Measurements from ENCODE around the gene ACP4. TPM values are rescaled to one million over a fixed set of nuclear protein-coding genes. Genes with fewer than 3 reads are reported as not detected.
A peak's percentile ranks its signal among the peaks of the same experiment; 100 is the strongest.
"Not testable (repeated sequence)": the region's sequence is repeated elsewhere in the genome, so short reads cannot be mapped to it uniquely, and the experiment has no call there.

The ACP4 gene
- total and polyA plus RNA-seq, 5 donors from 2014 or later = not detected

GRCh38 chr19:50753879-50754278 lies 36.3 kb upstream of the ACP4 start:
- no peaks in the 10 kb centered on the region for H3K27me3 ChIP-seq (ENCODE audit: control insufficient read depth, insufficient read depth, low read length)
- H3K4me3 ChIP-seq (ENCODE audit: low read depth, low read length) = no peak overlapping the region
- peaks cover 0 to 2% (median 0%) of the 10 kb centered on the region in 7 donors for H3K9me3 Mint-ChIP-seq
- H3K9me3 ChIP-seq (ENCODE audit: control insufficient read depth in 2 of 2, low read length in 2 of 2) = no peaks in the 10 kb centered on the region
- no peaks in the 10 kb centered on the region for H3K36me3 ChIP-seq (ENCODE audit: control insufficient read depth, insufficient read depth, low read length)
- no peak overlapping the region for H3K27ac ChIP-seq (ENCODE audit: insufficient read depth, low read length, poor library complexity, severe bottlenecking)
- no peaks in the 10 kb centered on the region for H3K36me3 Mint-ChIP-seq
- no peaks in the 10 kb centered on the region for H3K4me1 ChIP-seq (ENCODE audit: control insufficient read depth, insufficient read depth, low read length, poor library complexity, severe bottlenecking)
- no peak overlapping the region for H3K27ac Mint-ChIP-seq
- DNase-seq (no peak), ATAC-seq (ENCODE audit: low read depth in 2 of 2) (no peak)
- H3K4me3 Mint-ChIP-seq = no peak overlapping the region
- no peaks in the 10 kb centered on the region for H3K4me1 Mint-ChIP-seq
- peaks cover 20% of the 10 kb centered on the region for H3K27me3 Mint-ChIP-seq

GRCh38 chr19:50756244-50756643 lies 34.0 kb upstream of the ACP4 start:
- DNase-seq; H3K4me1 ChIP-seq (ENCODE audit: control insufficient read depth, insufficient read depth, low read length, poor library complexity, severe bottlenecking); H3K4me3 Mint-ChIP-seq; H3K27me3 ChIP-seq (ENCODE audit: control insufficient read depth, insufficient read depth, low read length); ATAC-seq (ENCODE audit: low read depth in 2 of 2); H3K4me1 Mint-ChIP-seq; H3K27ac Mint-ChIP-seq; H3K4me3 ChIP-seq (ENCODE audit: low read depth, low read length); H3K9me3 Mint-ChIP-seq; H3K9me3 ChIP-seq (ENCODE audit: control insufficient read depth in 2 of 2, low read length in 2 of 2); H3K36me3 Mint-ChIP-seq; H3K27ac ChIP-seq (ENCODE audit: insufficient read depth, low read length, poor library complexity, severe bottlenecking); H3K36me3 ChIP-seq (ENCODE audit: control insufficient read depth, insufficient read depth, low read length): not testable (repeated sequence)
- H3K27me3 Mint-ChIP-seq = peaks cover 20% of the 10 kb centered on the region

GRCh38 chr19:50757624-50758023 lies 32.6 kb upstream of the ACP4 start:
- peaks cover 20% of the 10 kb centered on the region for H3K27me3 Mint-ChIP-seq
- not testable (repeated sequence) for H3K36me3 Mint-ChIP-seq

GRCh38 chr19:50759076-50759475 lies 31.1 kb upstream of the ACP4 start:
- not testable (repeated sequence) for DNase-seq; H3K4me1 ChIP-seq (ENCODE audit: control insufficient read depth, insufficient read depth, low read length, poor library complexity, severe bottlenecking); H3K4me1 Mint-ChIP-seq; H3K36me3 Mint-ChIP-seq; H3K27ac Mint-ChIP-seq; ATAC-seq (ENCODE audit: low read depth in 2 of 2); H3K4me3 ChIP-seq (ENCODE audit: low read depth, low read length); H3K36me3 ChIP-seq (ENCODE audit: control insufficient read depth, insufficient read depth, low read length); H3K9me3 Mint-ChIP-seq; H3K4me3 Mint-ChIP-seq; H3K9me3 ChIP-seq (ENCODE audit: control insufficient read depth in 2 of 2, low read length in 2 of 2); H3K27me3 ChIP-seq (ENCODE audit: control insufficient read depth, insufficient read depth, low read length); H3K27ac ChIP-seq (ENCODE audit: insufficient read depth, low read length, poor library complexity, severe bottlenecking)
- H3K27me3 Mint-ChIP-seq = peaks cover 15% of the 10 kb centered on the region

More at GRCh38 chr19:50757624-50758023, 32.6 kb upstream of the ACP4 start:
- not testable (repeated sequence) for H3K4me1 ChIP-seq (ENCODE audit: control insufficient read depth, insufficient read depth, low read length, poor library complexity, severe bottlenecking); ATAC-seq (ENCODE audit: low read depth in 2 of 2); H3K9me3 ChIP-seq (ENCODE audit: control insufficient read depth in 2 of 2, low read length in 2 of 2); H3K9me3 Mint-ChIP-seq; H3K4me3 ChIP-seq (ENCODE audit: low read depth, low read length); H3K27ac Mint-ChIP-seq; H3K4me1 Mint-ChIP-seq; H3K27ac ChIP-seq (ENCODE audit: insufficient read depth, low read length, poor library complexity, severe bottlenecking); H3K27me3 ChIP-seq (ENCODE audit: control insufficient read depth, insufficient read depth, low read length); DNase-seq; H3K4me3 Mint-ChIP-seq; H3K36me3 ChIP-seq (ENCODE audit: control insufficient read depth, insufficient read depth, low read length)

- no peak overlapping the region for H3K27ac Mint-ChIP-seq
These were observed 30.3 kb upstream of the ACP4 start for GRCh38 chr19:50759886-50760285.

GRCh38 chr19:50761501-50761900 lies 28.7 kb upstream of the ACP4 start:
- not testable (repeated sequence) for H3K27me3 ChIP-seq (ENCODE audit: control insufficient read depth, insufficient read depth, low read length); H3K9me3 ChIP-seq (ENCODE audit: control insufficient read depth in 2 of 2, low read length in 2 of 2); H3K4me3 ChIP-seq (ENCODE audit: low read depth, low read length); ATAC-seq (ENCODE audit: low read depth in 2 of 2); H3K27me3 Mint-ChIP-seq; H3K4me1 ChIP-seq (ENCODE audit: control insufficient read depth, insufficient read depth, low read length, poor library complexity, severe bottlenecking); H3K4me3 Mint-ChIP-seq; H3K36me3 Mint-ChIP-seq; H3K9me3 Mint-ChIP-seq; H3K27ac Mint-ChIP-seq; H3K27ac ChIP-seq (ENCODE audit: insufficient read depth, low read length, poor library complexity, severe bottlenecking); DNase-seq; H3K36me3 ChIP-seq (ENCODE audit: control insufficient read depth, insufficient read depth, low read length); H3K4me1 Mint-ChIP-seq

More at GRCh38 chr19:50759886-50760285, 30.3 kb upstream of the ACP4 start:
- no peak for ATAC-seq (ENCODE audit: low read depth in 2 of 2)
- Histone ChIP-seq H3K36me3 (ENCODE audit: control insufficient read depth, insufficient read depth, low read length) (no peaks in the 10 kb centered on the region), H3K4me3 (ENCODE audit: low read depth, low read length) (no peak overlapping the region), H3K9me3 (ENCODE audit: control insufficient read depth in 2 of 2, low read length in 2 of 2) (no peaks in the 10 kb centered on the region), H3K27me3 (ENCODE audit: control insufficient read depth, insufficient read depth, low read length) (no peaks in the 10 kb centered on the region), H3K4me1 (ENCODE audit: control insufficient read depth, insufficient read depth, low read length, poor library complexity, severe bottlenecking) (no peaks in the 10 kb centered on the region), H3K27ac (ENCODE audit: insufficient read depth, low read length, poor library complexity, severe bottlenecking) (no peak overlapping the region)
- Mint-ChIP-seq H3K9me3 (peaks cover 0 to 3% (median 0%) of the 10 kb centered on the region in 7 donors), H3K36me3 (no peaks in the 10 kb centered on the region), H3K27me3 (peaks cover 10% of the 10 kb centered on the region), H3K4me1 (no peaks in the 10 kb centered on the region), H3K4me3 (no peak overlapping the region)
- peak in 1 of 3 donors; percentile 31 for DNase-seq

GRCh38 chr19:50763521-50763920 lies 26.7 kb upstream of the ACP4 start:
- not testable (repeated sequence) for H3K9me3 ChIP-seq (ENCODE audit: control insufficient read depth in 2 of 2, low read length in 2 of 2); H3K4me3 ChIP-seq (ENCODE audit: low read depth, low read length); H3K36me3 ChIP-seq (ENCODE audit: control insufficient read depth, insufficient read depth, low read length); ATAC-seq (ENCODE audit: low read depth in 2 of 2); H3K4me1 Mint-ChIP-seq; H3K27me3 ChIP-seq (ENCODE audit: control insufficient read depth, insufficient read depth, low read length); H3K4me3 Mint-ChIP-seq; DNase-seq; H3K27ac ChIP-seq (ENCODE audit: insufficient read depth, low read length, poor library complexity, severe bottlenecking); H3K27ac Mint-ChIP-seq; H3K4me1 ChIP-seq (ENCODE audit: control insufficient read depth, insufficient read depth, low read length, poor library complexity, severe bottlenecking); H3K27me3 Mint-ChIP-seq; H3K9me3 Mint-ChIP-seq; H3K36me3 Mint-ChIP-seq

GRCh38 chr19:50764409-50764808 lies 25.8 kb upstream of the ACP4 start:
- no peak overlapping the region for H3K27ac ChIP-seq (ENCODE audit: insufficient read depth, low read length, poor library complexity, severe bottlenecking)
- no peaks in the 10 kb centered on the region for H3K4me1 ChIP-seq (ENCODE audit: control insufficient read depth, insufficient read depth, low read length, poor library complexity, severe bottlenecking)
- Mint-ChIP-seq H3K36me3 (no peaks in the 10 kb centered on the region), H3K27ac (no peak overlapping the region), H3K27me3 (no peaks in the 10 kb centered on the region), H3K4me1 (no peaks in the 10 kb centered on the region), H3K4me3 (no peak overlapping the region), H3K9me3 (peaks cover 0 to 1% (median 0%) of the 10 kb centered on the region in 7 donors)
- H3K4me3 ChIP-seq (ENCODE audit: low read depth, low read length) = no peak overlapping the region
- H3K9me3 ChIP-seq (ENCODE audit: control insufficient read depth in 2 of 2, low read length in 2 of 2) = no peaks in the 10 kb centered on the region
- DNase-seq (no peak), ATAC-seq (ENCODE audit: low read depth in 2 of 2) (no peak)
- no peaks in the 10 kb centered on the region for H3K36me3 ChIP-seq (ENCODE audit: control insufficient read depth, insufficient read depth, low read length)
- H3K27me3 ChIP-seq (ENCODE audit: control insufficient read depth, insufficient read depth, low read length) = no peaks in the 10 kb centered on the region
